Measurements from ENCODE around the gene OR10G2.
"Not testable (repeated sequence)": the region's sequence is repeated elsewhere in the genome, so short reads cannot be mapped to it uniquely, and the experiment has no call there.

Gene OR10G2

GRCh38 chr14:21653331-21653885 is 18.7 kb upstream of the OR10G2 start, which contains the start of gene OR4E2:
Gene OR4E2 (plus strand): TSS chr14:21653835. CDS start chr14:21665083, 11,248 bp downstream.
- Histone ChIP-seq H3K4me1 (ENCODE audit: control insufficient read depth in 2 of 2, insufficient read depth in 2 of 2, low read length in 2 of 2) (peaks cover 7 to 15% of the 10 kb centered on the region in 2 donors), H3K27me3 (ENCODE audit: control insufficient read depth in 2 of 2, insufficient read depth in 2 of 2, low read length in 2 of 2) (no peaks in the 10 kb centered on the region), H3K27ac (ENCODE audit: low read depth in 2 of 2, low read length in 2 of 2) (peak within 1 kb of the TSS in 1 of 2 donors; percentile 74), H3K9ac (ENCODE audit: low read depth in 1 of 2, low read length in 2 of 2) (no peak within 1 kb of the TSS), H3K36me3 (ENCODE audit: control insufficient read depth in 2 of 2, insufficient read depth in 2 of 2, low read length in 2 of 2) (no peaks in the 10 kb centered on the region), H3K4me3 (ENCODE audit: low read length in 2 of 2) (no peak within 1 kb of the TSS), H3K9me3 (ENCODE audit: control insufficient read depth in 2 of 2, low read length in 2 of 2) (no peaks in the 10 kb centered on the region)

GRCh38 chr14:21652209-21652808 is 17.6 kb upstream of the OR10G2 start:
- H3K9ac ChIP-seq (ENCODE audit: low read depth in 1 of 2, low read length in 2 of 2) = peak overlapping the region in 1 of 2 donors; percentile 36
- H3K27me3 ChIP-seq (ENCODE audit: control insufficient read depth in 2 of 2, insufficient read depth in 2 of 2, low read length in 2 of 2) = no peaks in the 10 kb centered on the region
- H3K9me3 ChIP-seq (ENCODE audit: control insufficient read depth in 2 of 2, low read length in 2 of 2) = no peaks in the 10 kb centered on the region
- H3K4me3 ChIP-seq (ENCODE audit: low read length in 2 of 2) = no peak overlapping the region
- peaks cover 7 to 15% of the 10 kb centered on the region in 2 donors for H3K4me1 ChIP-seq (ENCODE audit: control insufficient read depth in 2 of 2, insufficient read depth in 2 of 2, low read length in 2 of 2)
- peak overlapping the region; percentile 69 to 74 for H3K27ac ChIP-seq (ENCODE audit: low read depth in 2 of 2, low read length in 2 of 2)
- H3K36me3 ChIP-seq (ENCODE audit: control insufficient read depth in 2 of 2, insufficient read depth in 2 of 2, low read length in 2 of 2) = no peaks in the 10 kb centered on the region

- Histone ChIP-seq H3K9ac (ENCODE audit: low read depth in 1 of 2, low read length in 2 of 2) (no peak overlapping the region), H3K4me1 (ENCODE audit: control insufficient read depth in 2 of 2, insufficient read depth in 2 of 2, low read length in 2 of 2) (peaks cover 5% of the 10 kb centered on the region in 2 donors), H3K9me3 (ENCODE audit: control insufficient read depth in 2 of 2, low read length in 2 of 2) (no peaks in the 10 kb centered on the region), H3K4me3 (ENCODE audit: low read length in 2 of 2) (no peak overlapping the region), H3K27ac (ENCODE audit: low read depth in 2 of 2, low read length in 2 of 2) (no peak overlapping the region), H3K27me3 (ENCODE audit: control insufficient read depth in 2 of 2, insufficient read depth in 2 of 2, low read length in 2 of 2) (no peaks in the 10 kb centered on the region), H3K36me3 (ENCODE audit: control insufficient read depth in 2 of 2, insufficient read depth in 2 of 2, low read length in 2 of 2) (no peaks in the 10 kb centered on the region)
Observed at GRCh38 chr14:21647380-21647779, 12.6 kb upstream of the OR10G2 start.

- Histone ChIP-seq H3K27ac (ENCODE audit: low read depth in 2 of 2, low read length in 2 of 2) (no peak overlapping the region), H3K9ac (ENCODE audit: low read depth in 1 of 2, low read length in 2 of 2) (no peak overlapping the region), H3K4me3 (ENCODE audit: low read length in 2 of 2) (no peak overlapping the region), H3K9me3 (ENCODE audit: control insufficient read depth in 2 of 2, low read length in 2 of 2) (no peaks in the 10 kb centered on the region), H3K4me1 (ENCODE audit: control insufficient read depth in 2 of 2, insufficient read depth in 2 of 2, low read length in 2 of 2) (no peaks in the 10 kb centered on the region), H3K36me3 (ENCODE audit: control insufficient read depth in 2 of 2, insufficient read depth in 2 of 2, low read length in 2 of 2) (no peaks in the 10 kb centered on the region), H3K27me3 (ENCODE audit: control insufficient read depth in 2 of 2, insufficient read depth in 2 of 2, low read length in 2 of 2) (peaks cover 0 to 3% of the 10 kb centered on the region in 2 donors)
Observed at GRCh38 chr14:21643407-21643806, 8.7 kb upstream of the OR10G2 start.

GRCh38 chr14:21642683-21643082 is 7.9 kb upstream of the OR10G2 start:
- Histone ChIP-seq H3K36me3 (ENCODE audit: control insufficient read depth in 2 of 2, insufficient read depth in 2 of 2, low read length in 2 of 2) (no peaks in the 10 kb centered on the region), H3K27ac (ENCODE audit: low read depth in 2 of 2, low read length in 2 of 2) (no peak overlapping the region), H3K4me3 (ENCODE audit: low read length in 2 of 2) (no peak overlapping the region), H3K9me3 (ENCODE audit: control insufficient read depth in 2 of 2, low read length in 2 of 2) (no peaks in the 10 kb centered on the region), H3K4me1 (ENCODE audit: control insufficient read depth in 2 of 2, insufficient read depth in 2 of 2, low read length in 2 of 2) (no peaks in the 10 kb centered on the region), H3K9ac (ENCODE audit: low read depth in 1 of 2, low read length in 2 of 2) (no peak overlapping the region), H3K27me3 (ENCODE audit: control insufficient read depth in 2 of 2, insufficient read depth in 2 of 2, low read length in 2 of 2) (peaks cover 0 to 3% of the 10 kb centered on the region in 2 donors)

GRCh38 chr14:21631084-21631483 is 3.7 kb downstream of the OR10G2 start:
- H3K4me3 ChIP-seq (ENCODE audit: low read length in 2 of 2) = no peak overlapping the region
- no peaks in the 10 kb centered on the region for H3K27me3 ChIP-seq (ENCODE audit: control insufficient read depth in 2 of 2, insufficient read depth in 2 of 2, low read length in 2 of 2)
- H3K27ac ChIP-seq (ENCODE audit: low read depth in 2 of 2, low read length in 2 of 2) = no peak overlapping the region
- no peaks in the 10 kb centered on the region for H3K9me3 ChIP-seq (ENCODE audit: control insufficient read depth in 2 of 2, low read length in 2 of 2)
- H3K4me1 ChIP-seq (ENCODE audit: control insufficient read depth in 2 of 2, insufficient read depth in 2 of 2, low read length in 2 of 2) = no peaks in the 10 kb centered on the region
- no peak overlapping the region for H3K9ac ChIP-seq (ENCODE audit: low read depth in 1 of 2, low read length in 2 of 2)
- H3K36me3 ChIP-seq (ENCODE audit: control insufficient read depth in 2 of 2, insufficient read depth in 2 of 2, low read length in 2 of 2) = no peaks in the 10 kb centered on the region

GRCh38 chr14:21630503-21630902 is 4.2 kb downstream of the OR10G2 start:
- H3K36me3 ChIP-seq (ENCODE audit: control insufficient read depth in 2 of 2, insufficient read depth in 2 of 2, low read length in 2 of 2); H3K9ac ChIP-seq (ENCODE audit: low read depth in 1 of 2, low read length in 2 of 2); H3K4me3 ChIP-seq (ENCODE audit: low read length in 2 of 2); H3K4me1 ChIP-seq (ENCODE audit: control insufficient read depth in 2 of 2, insufficient read depth in 2 of 2, low read length in 2 of 2); H3K27me3 ChIP-seq (ENCODE audit: control insufficient read depth in 2 of 2, insufficient read depth in 2 of 2, low read length in 2 of 2); H3K9me3 ChIP-seq (ENCODE audit: control insufficient read depth in 2 of 2, low read length in 2 of 2); H3K27ac ChIP-seq (ENCODE audit: low read depth in 2 of 2, low read length in 2 of 2): not testable (repeated sequence)

- no peak overlapping the region for H3K4me3 ChIP-seq (ENCODE audit: low read length in 2 of 2)
- no peaks in the 10 kb centered on the region for H3K4me1 ChIP-seq (ENCODE audit: control insufficient read depth in 2 of 2, insufficient read depth in 2 of 2, low read length in 2 of 2)
Observed at GRCh38 chr14:21626491-21627230, 8.1 kb downstream of the OR10G2 start.

GRCh38 chr14:21617614-21618013 is 17.1 kb downstream of the OR10G2 start:
- H3K36me3 ChIP-seq (ENCODE audit: control insufficient read depth in 2 of 2, insufficient read depth in 2 of 2, low read length in 2 of 2) = no peaks in the 10 kb centered on the region
- H3K4me3 ChIP-seq (ENCODE audit: low read length in 2 of 2) = no peak overlapping the region
- no peaks in the 10 kb centered on the region for H3K4me1 ChIP-seq (ENCODE audit: control insufficient read depth in 2 of 2, insufficient read depth in 2 of 2, low read length in 2 of 2)
- no peak overlapping the region for H3K27ac ChIP-seq (ENCODE audit: low read depth in 2 of 2, low read length in 2 of 2)
- no peaks in the 10 kb centered on the region for H3K9me3 ChIP-seq (ENCODE audit: control insufficient read depth in 2 of 2, low read length in 2 of 2)
- H3K9ac ChIP-seq (ENCODE audit: low read depth in 1 of 2, low read length in 2 of 2) = no peak overlapping the region
- H3K27me3 ChIP-seq (ENCODE audit: control insufficient read depth in 2 of 2, insufficient read depth in 2 of 2, low read length in 2 of 2) = no peaks in the 10 kb centered on the region

More at GRCh38 chr14:21626491-21627230, 8.1 kb downstream of the OR10G2 start:
- no peaks in the 10 kb centered on the region for H3K36me3 ChIP-seq (ENCODE audit: control insufficient read depth in 2 of 2, insufficient read depth in 2 of 2, low read length in 2 of 2)
- no peaks in the 10 kb centered on the region for H3K27me3 ChIP-seq (ENCODE audit: control insufficient read depth in 2 of 2, insufficient read depth in 2 of 2, low read length in 2 of 2)
- H3K9ac ChIP-seq (ENCODE audit: low read depth in 1 of 2, low read length in 2 of 2) = no peak overlapping the region
- H3K27ac ChIP-seq (ENCODE audit: low read depth in 2 of 2, low read length in 2 of 2) = no peak overlapping the region
- no peaks in the 10 kb centered on the region for H3K9me3 ChIP-seq (ENCODE audit: control insufficient read depth in 2 of 2, low read length in 2 of 2)

- H3K27ac ChIP-seq (ENCODE audit: low read depth in 2 of 2, low read length in 2 of 2) = no peak overlapping the region
- no peaks in the 10 kb centered on the region for H3K36me3 ChIP-seq (ENCODE audit: control insufficient read depth in 2 of 2, insufficient read depth in 2 of 2, low read length in 2 of 2)
- no peaks in the 10 kb centered on the region for H3K9me3 ChIP-seq (ENCODE audit: control insufficient read depth in 2 of 2, low read length in 2 of 2)
Observed at GRCh38 chr14:21614240-21614639, 20.5 kb downstream of the OR10G2 start.

More at GRCh38 chr14:21614240-21614639, 20.5 kb downstream of the OR10G2 start:
- Histone ChIP-seq H3K4me1 (ENCODE audit: control insufficient read depth in 2 of 2, insufficient read depth in 2 of 2, low read length in 2 of 2) (no peaks in the 10 kb centered on the region), H3K9ac (ENCODE audit: low read depth in 1 of 2, low read length in 2 of 2) (no peak overlapping the region), H3K4me3 (ENCODE audit: low read length in 2 of 2) (no peak overlapping the region), H3K27me3 (ENCODE audit: control insufficient read depth in 2 of 2, insufficient read depth in 2 of 2, low read length in 2 of 2) (no peaks in the 10 kb centered on the region)
